Measurements from ENCODE around the gene FAM107B. TPM values are rescaled to one million over a fixed set of nuclear protein-coding genes. Genes with fewer than 3 reads are reported as not detected.

The FAM107B gene
- total and polyA plus RNA-seq, 4 donors, result 24.9 to 58.1 (median 30.9) TPM

GRCh38 chr10:14821635-14822375, 47.1 kb upstream of the FAM107B start (continued):
- TF ChIP-seq, protein P1, sequence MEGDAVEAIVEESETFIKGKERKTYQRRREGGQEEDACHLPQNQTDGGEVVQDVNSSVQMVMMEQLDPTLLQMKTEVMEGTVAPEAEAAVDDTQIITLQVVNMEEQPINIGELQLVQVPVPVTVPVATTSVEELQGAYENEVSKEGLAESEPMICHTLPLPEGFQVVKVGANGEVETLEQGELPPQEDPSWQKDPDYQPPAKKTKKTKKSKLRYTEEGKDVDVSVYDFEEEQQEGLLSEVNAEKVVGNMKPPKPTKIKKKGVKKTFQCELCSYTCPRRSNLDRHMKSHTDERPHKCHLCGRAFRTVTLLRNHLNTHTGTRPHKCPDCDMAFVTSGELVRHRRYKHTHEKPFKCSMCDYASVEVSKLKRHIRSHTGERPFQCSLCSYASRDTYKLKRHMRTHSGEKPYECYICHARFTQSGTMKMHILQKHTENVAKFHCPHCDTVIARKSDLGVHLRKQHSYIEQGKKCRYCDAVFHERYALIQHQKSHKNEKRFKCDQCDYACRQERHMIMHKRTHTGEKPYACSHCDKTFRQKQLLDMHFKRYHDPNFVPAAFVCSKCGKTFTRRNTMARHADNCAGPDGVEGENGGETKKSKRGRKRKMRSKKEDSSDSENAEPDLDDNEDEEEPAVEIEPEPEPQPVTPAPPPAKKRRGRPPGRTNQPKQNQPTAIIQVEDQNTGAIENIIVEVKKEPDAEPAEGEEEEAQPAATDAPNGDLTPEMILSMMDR (IDR thresholded peaks at IDR 0.05; ENCODE audit: low read depth, low read length, missing input control), result no peak
- TF ChIP-seq, protein P2, sequence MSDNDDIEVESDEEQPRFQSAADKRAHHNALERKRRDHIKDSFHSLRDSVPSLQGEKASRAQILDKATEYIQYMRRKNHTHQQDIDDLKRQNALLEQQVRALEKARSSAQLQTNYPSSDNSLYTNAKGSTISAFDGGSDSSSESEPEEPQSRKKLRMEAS (IDR thresholded peaks at IDR 0.05), result no peak
- TF ChIP-seq, protein P3, sequence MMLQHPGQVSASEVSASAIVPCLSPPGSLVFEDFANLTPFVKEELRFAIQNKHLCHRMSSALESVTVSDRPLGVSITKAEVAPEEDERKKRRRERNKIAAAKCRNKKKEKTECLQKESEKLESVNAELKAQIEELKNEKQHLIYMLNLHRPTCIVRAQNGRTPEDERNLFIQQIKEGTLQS (IDR thresholded peaks at IDR 0.05), result no peak
- TF ChIP-seq RAD21 (IDR thresholded peaks at IDR 0.05), result no peak

DNA sequence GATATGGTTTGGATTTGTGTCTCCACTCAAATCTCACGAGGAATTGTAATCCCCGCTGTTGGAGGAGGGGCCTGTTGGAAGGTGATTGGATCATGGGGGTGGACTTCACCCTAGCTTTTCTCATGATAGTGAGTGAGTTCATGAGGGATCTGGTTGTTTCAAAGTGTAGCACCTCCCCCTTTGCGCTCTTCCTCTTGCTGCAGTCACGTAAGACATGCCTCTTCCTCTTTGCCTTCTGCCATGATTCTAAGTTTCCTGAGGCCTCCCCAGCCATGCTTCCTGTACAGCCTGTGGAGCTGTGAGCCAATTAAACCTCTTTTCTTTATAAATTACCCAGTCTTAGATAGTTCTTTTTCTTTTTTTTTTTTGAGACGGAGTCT, 46.1 kb upstream of the FAM107B start:
- Histone ChIP-seq H3K27me3 (ENCODE audit: control insufficient read depth in 4 of 4, insufficient read depth in 4 of 4, low read length in 3 of 4) (no peaks in the 10 kb centered on the region), H3K9me3 (ENCODE audit: control insufficient read depth in 4 of 4, low read length in 3 of 4) (no peaks in the 10 kb centered on the region), H3K4me3 (ENCODE audit: low read depth in 1 of 3, low read length in 3 of 3) (no peak overlapping the region), H3K4me1 (ENCODE audit: control insufficient read depth in 4 of 4, insufficient read depth in 4 of 4, low read length in 3 of 4) (no peaks in the 10 kb centered on the region), H3K9ac (ENCODE audit: low read depth in 1 of 2, low read length in 2 of 2) (no peak overlapping the region), H3K36me3 (ENCODE audit: control insufficient read depth in 4 of 4, insufficient read depth in 3 of 4, low read depth in 1 of 4, low read length in 3 of 4) (no peaks in the 10 kb centered on the region), H3K27ac (ENCODE audit: low read depth in 1 of 2, low read length in 2 of 2) (no peak overlapping the region)
- DNase-seq (ENCODE audit: low spot score), result no peak
- 91% methylated on average over 5 of the region's 5 CpGs for WGBS
- TF ChIP-seq, protein P4, sequence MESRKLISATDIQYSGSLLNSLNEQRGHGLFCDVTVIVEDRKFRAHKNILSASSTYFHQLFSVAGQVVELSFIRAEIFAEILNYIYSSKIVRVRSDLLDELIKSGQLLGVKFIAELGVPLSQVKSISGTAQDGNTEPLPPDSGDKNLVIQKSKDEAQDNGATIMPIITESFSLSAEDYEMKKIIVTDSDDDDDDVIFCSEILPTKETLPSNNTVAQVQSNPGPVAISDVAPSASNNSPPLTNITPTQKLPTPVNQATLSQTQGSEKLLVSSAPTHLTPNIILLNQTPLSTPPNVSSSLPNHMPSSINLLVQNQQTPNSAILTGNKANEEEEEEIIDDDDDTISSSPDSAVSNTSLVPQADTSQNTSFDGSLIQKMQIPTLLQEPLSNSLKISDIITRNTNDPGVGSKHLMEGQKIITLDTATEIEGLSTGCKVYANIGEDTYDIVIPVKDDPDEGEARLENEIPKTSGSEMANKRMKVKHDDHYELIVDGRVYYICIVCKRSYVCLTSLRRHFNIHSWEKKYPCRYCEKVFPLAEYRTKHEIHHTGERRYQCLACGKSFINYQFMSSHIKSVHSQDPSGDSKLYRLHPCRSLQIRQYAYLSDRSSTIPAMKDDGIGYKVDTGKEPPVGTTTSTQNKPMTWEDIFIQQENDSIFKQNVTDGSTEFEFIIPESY (IDR thresholded peaks at IDR 0.05), result no peak
- TF ChIP-seq REST (IDR thresholded peaks at IDR 0.05), result no peak
- no peak for TF ChIP-seq RXRA (IDR thresholded peaks at IDR 0.05)
- no peak for TF ChIP-seq FOXA1 (IDR thresholded peaks at IDR 0.05)
- TF ChIP-seq JUND (IDR thresholded peaks at IDR 0.05), result no peak
- TF ChIP-seq, protein P2 (IDR thresholded peaks at IDR 0.05), result no peak
- TF ChIP-seq GABPA (IDR thresholded peaks at IDR 0.05 in 1 of 2, conservative IDR thresholded peaks at IDR 0.05 in 1 of 2), result no peak
- no peak for TF ChIP-seq NR2F2 (IDR thresholded peaks at IDR 0.05)
